ENCODE results near the gene FUCA1. TPM values are rescaled to one million over a fixed set of nuclear protein-coding genes. Genes with fewer than 3 reads are reported as not detected.
"Not testable (repeated sequence)": the region's sequence is repeated elsewhere in the genome, so short reads cannot be mapped to it uniquely, and the experiment has no call there.

The FUCA1 gene
- total RNA-seq, 2 donors from 2014 or later = 13.8 to 27.9 TPM

GRCh38 chr1:23810818-23811540, 57.1 kb downstream of the FUCA1 start:
- intact Hi-C loops (cut with DNase I) = no loop called here
- peak; percentile 80 for DNase-seq (ENCODE audit: low spot score)

- intact Hi-C loops (cut with DNase I) = no loop called here
- DNase-seq (ENCODE audit: low spot score) = peak; percentile 92
Observed at GRCh38 chr1:23809751-23810171, 58.3 kb downstream of the FUCA1 start.

- intact Hi-C loops (cut with DNase I) = no loop called here
- DNase-seq (ENCODE audit: low spot score) = no peak
Observed at GRCh38 chr1:23807453-23807852, 60.6 kb downstream of the FUCA1 start.

GRCh38 chr1:23806280-23806679, 61.8 kb downstream of the FUCA1 start:
- intact Hi-C loops (cut with DNase I) = no loop called here
- no peak for DNase-seq (ENCODE audit: low spot score)

GRCh38 chr1:23805025-23805424, 63.1 kb downstream of the FUCA1 start:
- DNase-seq (ENCODE audit: low spot score) = peak; percentile 38
- intact Hi-C loops (cut with DNase I) = no loop called here

- DNase-seq (ENCODE audit: low spot score) = no peak
- intact Hi-C loops (cut with DNase I) = no loop called here
Observed at GRCh38 chr1:23804183-23804835, 63.8 kb downstream of the FUCA1 start.

- no peak for DNase-seq (ENCODE audit: low spot score)
- intact Hi-C loops (cut with DNase I) = no loop called here
Observed at GRCh38 chr1:23803674-23804073, 64.4 kb downstream of the FUCA1 start.

- intact Hi-C loops (cut with DNase I); DNase-seq (ENCODE audit: low spot score): not testable (repeated sequence)
Observed at GRCh38 chr1:23802809-23803342, 65.2 kb downstream of the FUCA1 start.

GRCh38 chr1:23801876-23802275, 66.2 kb downstream of the FUCA1 start:
- DNase-seq (ENCODE audit: low spot score) = no peak
- intact Hi-C loops (cut with DNase I) = no loop called here

GRCh38 chr1:23801338-23801748, 66.7 kb downstream of the FUCA1 start:
- no peak for DNase-seq (ENCODE audit: low spot score)
- intact Hi-C loops (cut with DNase I) = no loop called here

- intact Hi-C loops (cut with DNase I) = no loop called here
- DNase-seq (ENCODE audit: low spot score) = peak; percentile 99
Observed at GRCh38 chr1:23800400-23801337, 67.4 kb downstream of the FUCA1 start, which contains the start of gene GALE. TSS of gene GALE (minus strand) at chr1:23800754. CDS start at chr1:23799007, 1,747 bp downstream.

- peak; percentile 87 for DNase-seq (ENCODE audit: low spot score)
Observed at GRCh38 chr1:23799570-23800399, 68.3 kb downstream of the FUCA1 start.

GRCh38 chr1:23799255-23799569, 68.9 kb downstream of the FUCA1 start:
- intact Hi-C loops (cut with DNase I) = no loop called here
- no peak for DNase-seq (ENCODE audit: low spot score)

More at GRCh38 chr1:23799570-23800399, 68.3 kb downstream of the FUCA1 start:
- intact Hi-C loops (cut with DNase I) = no loop called here

- peak; percentile 75 for DNase-seq (ENCODE audit: low spot score)
- intact Hi-C loops (cut with DNase I) = no loop called here
Observed at GRCh38 chr1:23798662-23799142, 69.4 kb downstream of the FUCA1 start.

GRCh38 chr1:23797478-23798448, 70.3 kb downstream of the FUCA1 start:
- intact Hi-C loops (cut with DNase I) = no loop called here
- DNase-seq (ENCODE audit: low spot score) = peak; percentile 63

- peak; percentile 60 for DNase-seq (ENCODE audit: low spot score)
- intact Hi-C loops (cut with DNase I) = no loop called here
Observed at GRCh38 chr1:23796466-23797271, 71.4 kb downstream of the FUCA1 start.

All from posterior vena cava (tissue), 2 donors.